H1 (cell line): ENCODE results near the gene DPYSL4. TPM values are rescaled to one million over a fixed set of nuclear protein-coding genes. Genes with fewer than 3 reads are reported as not detected.

Source experiments
- CTCF ChIA-PET: fragments of 300-600 bp; sonication (Branson Sonifier 250); formaldehyde crosslinking; loops from one replicate; lab custom pipeline; 2021; ENCODE audit not compliant: partially characterized antibody; lab: Charles Lee
- POLR2A ChIA-PET: fragments of 300-600 bp; sonication (Branson Sonifier 250); formaldehyde crosslinking; loops from one replicate; lab custom pipeline; 2021; ENCODE audit warnings: inconsistent platforms; ENCODE audit not compliant: partially characterized antibody; lab: Charles Lee
- DNase-seq, 2 experiments: peaks; one replicate each; pipeline versions ENCODE4 v3.0.0 to v3.0.0-alpha.2; 2010 to 2022; ENCODE audit warnings: low spot score in 2 of 2, low read depth in 1 of 2, mixed read lengths in 1 of 2
- FAIRE-seq: peaks from 2 replicates; lab custom pipeline; 2011; peaks lifted over from hg19 to GRCh38; lab: Jason Lieb, UNC
- H2AFZ ChIP-seq: 2 replicates; pipeline ENCODE4 v1.8.1; 2012; ENCODE audit warnings: low read length, inconsistent platforms
- H2AK5ac ChIP-seq: 2 replicates; pipeline ENCODE4 v1.6.1; 2013; ENCODE audit warnings: low read depth, low read length
- H2BK120ac ChIP-seq: replicated peaks from 2 replicates; pipeline ENCODE3; 2013; ENCODE audit warnings: low read depth, low read length, inconsistent platforms
- H2BK12ac ChIP-seq: 2 replicates; pipeline ENCODE4 v1.6.1; 2013; ENCODE audit warnings: low read depth, low read length
- H2BK15ac ChIP-seq: 2 replicates; pipeline ENCODE4 v1.6.1; 2013; ENCODE audit warnings: low read length
- H2BK20ac ChIP-seq: 2 replicates; pipeline ENCODE4 v1.6.1; 2013; ENCODE audit warnings: low read length
- H2BK5ac ChIP-seq: 2 replicates; pipeline ENCODE4 v1.6.1; 2013; ENCODE audit warnings: low read depth, low read length
- H3K14ac ChIP-seq: 2 replicates; pipeline ENCODE4 v1.6.1; 2013; ENCODE audit warnings: inconsistent platforms; ENCODE audit not compliant: insufficient read length
- H3K18ac ChIP-seq: 2 replicates; pipeline ENCODE4 v1.6.1; 2013; ENCODE audit warnings: low read length; ENCODE audit errors: extremely low read depth
- H3K23ac ChIP-seq: 2 replicates; pipeline ENCODE4 v1.6.1; 2013; ENCODE audit warnings: inconsistent platforms; ENCODE audit not compliant: insufficient read length
- H3K23me2 ChIP-seq: 2 replicates; pipeline ENCODE4 v1.6.1; 2013; ENCODE audit warnings: low read depth, low read length
- H3K27ac ChIP-seq: 2 replicates; pipeline ENCODE4 v1.6.1; 2011; ENCODE audit warnings: low read depth, low read length, inconsistent platforms
- H3K27me3 ChIP-seq, 4 experiments: replicated peaks in 1 of 4; 1 replicate in 1 of 4; 2 replicates in 3 of 4; pipeline versions ENCODE4 v1.6.1 to v1.8.1; 2011 to 2013; ENCODE audit warnings: low read length in 3 of 4, mild to moderate bottlenecking in 3 of 4, inconsistent platforms in 2 of 4, mixed read lengths in 2 of 4, moderate library complexity in 1 of 4; ENCODE audit not compliant: control insufficient read depth in 3 of 4, insufficient read depth in 3 of 4; ENCODE audit errors: extremely low read depth in 1 of 4
- H3K36me3 ChIP-seq, 4 experiments: 2 replicates each; pipeline versions ENCODE4 v1.6.1 to v1.8.1; 2011 to 2013; ENCODE audit warnings: mild to moderate bottlenecking in 4 of 4, low read length in 3 of 4, moderate library complexity in 2 of 4, control low read depth in 1 of 4, inconsistent platforms in 1 of 4; ENCODE audit not compliant: insufficient read depth in 4 of 4, control insufficient read depth in 2 of 4
- H3K4ac ChIP-seq: replicated peaks from 2 replicates; pipeline ENCODE3; 2013; ENCODE audit warnings: low read length, low read depth, mixed read lengths, inconsistent platforms; ENCODE audit not compliant: insufficient read length
- H3K4me1 ChIP-seq, 4 experiments: replicated peaks in 1 of 4; 1 replicate in 1 of 4; 2 replicates in 3 of 4; pipeline versions ENCODE4 v1.6.1 to v1.8.1; 2011 to 2013; ENCODE audit warnings: low read length in 3 of 4, inconsistent platforms in 2 of 4, mixed read lengths in 1 of 4; ENCODE audit not compliant: insufficient read depth in 4 of 4, control insufficient read depth in 3 of 4
- H3K4me2 ChIP-seq, 2 experiments: 2 replicates each; pipeline versions ENCODE4 v1.6.1 to v1.8.1; 2011 to 2013; ENCODE audit warnings: low read depth in 2 of 2, low read length in 2 of 2, control low read depth in 1 of 2, inconsistent platforms in 1 of 2, mild to moderate bottlenecking in 1 of 2; ENCODE audit not compliant: insufficient read depth in 1 of 2
- H3K4me3 ChIP-seq, 4 experiments: fragments of 200-600, 300-600 bp in 1 of 4; sonication (generic), shearing (Covaris generic), sonication (Bioruptor Twin) in 1 of 4; 2 replicates each; pipeline versions ENCODE4 v1.5.1 to v1.8.1; 2011 to 2016; ENCODE audit warnings: low read length in 4 of 4, low read depth in 3 of 4, control low read depth in 2 of 4, inconsistent platforms in 2 of 4, mild to moderate bottlenecking in 2 of 4, mixed read lengths in 1 of 4, moderate library complexity in 1 of 4; ENCODE audit not compliant: insufficient read depth in 2 of 4; ENCODE audit errors: extremely low read depth in 1 of 4
- H3K56ac ChIP-seq: replicated peaks from 2 replicates; pipeline ENCODE3; 2013; ENCODE audit warnings: low read depth, mild to moderate bottlenecking, mixed read lengths, low read length, inconsistent platforms; ENCODE audit not compliant: insufficient read length
- H3K79me1 ChIP-seq: 2 replicates; pipeline ENCODE4 v1.6.1; 2013; ENCODE audit warnings: low read depth, low read length, control low read depth
- H3K79me2 ChIP-seq, 2 experiments: 2 replicates each; pipeline versions ENCODE4 v1.6.1 to v1.8.1; 2012 to 2013; ENCODE audit warnings: low read length in 2 of 2, mild to moderate bottlenecking in 2 of 2, inconsistent platforms in 1 of 2; ENCODE audit not compliant: insufficient read depth in 2 of 2, control insufficient read depth in 1 of 2
- H3K9ac ChIP-seq, 4 experiments: replicated peaks in 1 of 4; 1 replicate in 1 of 4; 2 replicates in 3 of 4; pipeline versions ENCODE4 v1.6.1 to v1.8.1; 2011 to 2013; ENCODE audit warnings: low read depth in 3 of 4, low read length in 3 of 4, control low read depth in 2 of 4, mild to moderate bottlenecking in 2 of 4, moderate library complexity in 2 of 4, inconsistent platforms in 1 of 4; ENCODE audit errors: extremely low read depth in 1 of 4
- H3K9me3 ChIP-seq, 2 experiments: 2 replicates each; pipeline versions ENCODE4 v1.6.1 to v1.8.1; 2012 to 2013; ENCODE audit warnings: mild to moderate bottlenecking in 2 of 2, moderate library complexity in 2 of 2, control low read depth in 1 of 2, inconsistent platforms in 1 of 2, low read depth in 1 of 2, low read length in 1 of 2, mixed read lengths in 1 of 2; ENCODE audit not compliant: insufficient read depth in 2 of 2
- H4K20me1 ChIP-seq, 2 experiments: replicated peaks in 1 of 2; 2 replicates each; pipeline versions ENCODE3 to v1.8.1; 2011 to 2013; ENCODE audit warnings: inconsistent platforms in 2 of 2, low read length in 2 of 2, mild to moderate bottlenecking in 1 of 2; ENCODE audit not compliant: insufficient read depth in 2 of 2, control insufficient read depth in 1 of 2
- H4K5ac ChIP-seq: 2 replicates; pipeline ENCODE4 v1.6.1; 2013; ENCODE audit warnings: low read length, low read depth, mixed read lengths, inconsistent platforms; ENCODE audit not compliant: insufficient read length
- H4K8ac ChIP-seq: 2 replicates; pipeline ENCODE4 v1.8.0; 2013; ENCODE audit warnings: mild to moderate bottlenecking, moderate library complexity, low read length, inconsistent platforms; ENCODE audit not compliant: insufficient read depth; ENCODE audit errors: extremely low read depth
- H4K91ac ChIP-seq: replicated peaks from 2 replicates; pipeline ENCODE3; 2013; ENCODE audit warnings: low read length, mixed read lengths, inconsistent platforms; ENCODE audit not compliant: insufficient read length
- CTCF ChIP-seq, 3 experiments: IDR thresholded peaks; 1 replicate in 2 of 3; 2 replicates in 1 of 3; pipeline versions ENCODE4 v1.5.1 to v1.6.1; 2011; ENCODE audit warnings: low read length in 3 of 3, mild to moderate bottlenecking in 3 of 3, inconsistent platforms in 2 of 3, low read depth in 1 of 3, moderate library complexity in 1 of 3; ENCODE audit not compliant: insufficient read depth in 1 of 3; ENCODE audit errors: control extremely low read depth in 1 of 3
- FOSL1 ChIP-seq: IDR thresholded peaks from 2 replicates; pipeline ENCODE4 v1.6.1; 2011; ENCODE audit warnings: mild to moderate bottlenecking, low read depth, low read length, moderate library complexity; ENCODE audit not compliant: insufficient read depth
- HDAC6 ChIP-seq: IDR thresholded peaks from one replicate; pipeline ENCODE4 v1.7.1; 2012; ENCODE audit warnings: low read depth, mild to moderate bottlenecking, inconsistent platforms, low read length, moderate library complexity
- POLR2A ChIP-seq, 2 experiments: IDR thresholded peaks; 1 replicate in 1 of 2; 2 replicates in 1 of 2; pipeline ENCODE4 v1.6.1; 2011; ENCODE audit warnings: low read depth in 2 of 2, low read length in 2 of 2, mild to moderate bottlenecking in 2 of 2; ENCODE audit errors: control extremely low read depth in 1 of 2
- RBBP5 ChIP-seq: IDR thresholded peaks from 2 replicates; pipeline ENCODE4 v1.7.1; 2012; ENCODE audit warnings: low read depth, mild to moderate bottlenecking, inconsistent platforms, low read length, moderate library complexity, borderline replicate concordance
- SAP30 ChIP-seq: fragments of 300-600 bp; sonication (generic); IDR thresholded peaks from 2 replicates; pipeline ENCODE4 v1.7.1; 2012; ENCODE audit warnings: low read length, moderate library complexity, mild to moderate bottlenecking, inconsistent platforms; ENCODE audit not compliant: insufficient read depth, insufficient replicate concordance
- SIRT6 ChIP-seq: IDR thresholded peaks from one replicate; pipeline ENCODE4 v1.7.1; 2012; ENCODE audit warnings: low read length, inconsistent platforms
- TBP ChIP-seq: IDR thresholded peaks from 2 replicates; pipeline ENCODE4 v1.6.1; 2011; ENCODE audit warnings: low read depth, low read length, improper control_type of control experiment
- WGBS, 2 experiments: shearing (Covaris generic) in 1 of 2; methylation state at CpG; one replicate each; pipeline versions ENCODE4 v1.1.6 to v1.1.7; 2013 to 2015; ENCODE audit warnings: low lambda C conversion rate in 2 of 2, mixed read lengths in 2 of 2, inconsistent platforms in 1 of 2, low coverage in 1 of 2, missing lambda C conversion rate in 1 of 2; ENCODE audit not compliant: insufficient replicate concordance in 2 of 2, insufficient coverage in 1 of 2, insufficient read length in 1 of 2; ENCODE audit errors: extremely low coverage in 1 of 2, missing lambda C conversion rate in 1 of 2; 5-methylcytosine and 5-hydroxymethylcytosine counted together
- polyA plus RNA-seq, 7 experiments: library from polyadenylated mRNA; depleted of rRNA in 3 of 7; stranded (reverse) in 5 of 7; unstranded in 2 of 7; fragments of >200 nt in 5 of 7; fragments of 200-250 nt in 2 of 7; gene quantifications; 1 replicate in 5 of 7; 2 replicates in 1 of 7; 4 replicates in 1 of 7; pipeline versions ENCODE4 v1.2.1 to v1.2.3, GENCODE V29; 2011 to 2013; ENCODE audit warnings: missing spikeins in 2 of 7, mixed read lengths in 2 of 7
- total RNA-seq: library from RNA; stranded (reverse); fragmentation: NEBNext Ultra II Directional; extraction: Animal tissue kit (Norgen Biotek cat#: 25700); gene quantifications from 2 replicates; pipeline ENCODE4 v1.2.1, GENCODE V29; 2021

Gene DPYSL4
- total and polyA plus RNA-seq, 2 of the 8 experiments (the other 6 are each of a cell fraction or from before 2014, with no cell fraction given): 12.9 to 15.2 TPM

GRCh38 chr10:132138133-132138532 is 48.6 kb upstream of the DPYSL4 start:
- Histone ChIP-seq H3K36me3 (no peaks in the 10 kb centered on the region), H3K4ac (no peak overlapping the region), H2AK5ac (no peak overlapping the region), H2AFZ (no peak overlapping the region), H3K9me3 (no peaks in the 10 kb centered on the region), H3K27ac (no peak overlapping the region), H4K91ac (no peak overlapping the region)
- CTCF ChIA-PET: no interaction called here
- TF ChIP-seq SAP30 (no peak), HDAC6 (no peak), CTCF (IDR thresholded peaks at IDR 0.05; ENCODE audit: control extremely low read depth in 1 of 3, insufficient read depth in 1 of 3, low read depth in 1 of 3, low read length in 3 of 3) (no peak), TBP (no peak), POLR2A (IDR thresholded peaks at IDR 0.05; ENCODE audit: control extremely low read depth in 1 of 2, low read depth in 2 of 2, low read length in 2 of 2) (no peak), RBBP5 (no peak), FOSL1 (no peak), SIRT6 (no peak)
- TF ChIP-seq, all 59 proteins: peak for 0
- Histone ChIP-seq H4K20me1 (peaks cover 0 to 4% of the 10 kb centered on the region in 2 experiments), H3K56ac (no peak overlapping the region), H3K4me2 (no peak overlapping the region), H4K8ac (no peak overlapping the region), H2BK15ac (no peak overlapping the region), H3K79me2 (no peaks in the 10 kb centered on the region), H3K23ac (no peak overlapping the region), H3K4me1 (peaks cover 0 to 6% (median 3%) of the 10 kb centered on the region in 4 experiments; a peak in 3 of 7 replicates), H3K14ac (no peak overlapping the region), H3K23me2 (peaks cover 6% of the 10 kb centered on the region; the same call in 1 of the 2 replicates), H3K9ac (no peak overlapping the region), H3K79me1 (no peaks in the 10 kb centered on the region; the same call in 1 of the 2 replicates), H2BK120ac (no peak overlapping the region), H4K5ac (no peak overlapping the region), H3K18ac (no peak overlapping the region), H2BK5ac (no peak overlapping the region), H2BK20ac (no peak overlapping the region), H3K27me3 (no peaks in the 10 kb centered on the region), H2BK12ac (no peak overlapping the region), H3K4me3 (no peak overlapping the region)
- FAIRE-seq: no peak
- WGBS, 2 experiments: 92% methylated on average over 40 of the region's 40 CpGs; no CpG with 5 or more reads in 1 of the 2 experiments
- POLR2A ChIA-PET: no interaction called here
- no peak for DNase-seq
